Sigmoid colon (tissue), 4 donors: ENCODE results near the gene CDC25A.

Source experiments
- POLR2A ChIP-seq, 2 donors: fragments of 450-650 bp; IDR thresholded peaks; one replicate each; pipeline ENCODE4 v1.6.1; 2016; ENCODE audit warnings: antibody characterized with exemption in 2 of 2, mild to moderate bottlenecking in 2 of 2, moderate library complexity in 2 of 2
- POLR2AphosphoS5 ChIP-seq, 4 donors: sonication (generic); formaldehyde crosslinking; IDR thresholded peaks; one replicate each; pipeline ENCODE4 v1.6.1; 2017; ENCODE audit warnings: antibody characterized with exemption in 4 of 4
- TF ChIP-seq, protein P1 (sequence below), 4 experiments: fragments of 450-650 bp in 3 of 4; fragments of 200-600 bp in 1 of 4; IDR thresholded peaks; one replicate each; pipeline ENCODE4 v1.5.1; 2016 to 2019; ENCODE audit warnings: antibody characterized with exemption in 4 of 4, mild to moderate bottlenecking in 3 of 4, moderate library complexity in 2 of 4

DNA sequence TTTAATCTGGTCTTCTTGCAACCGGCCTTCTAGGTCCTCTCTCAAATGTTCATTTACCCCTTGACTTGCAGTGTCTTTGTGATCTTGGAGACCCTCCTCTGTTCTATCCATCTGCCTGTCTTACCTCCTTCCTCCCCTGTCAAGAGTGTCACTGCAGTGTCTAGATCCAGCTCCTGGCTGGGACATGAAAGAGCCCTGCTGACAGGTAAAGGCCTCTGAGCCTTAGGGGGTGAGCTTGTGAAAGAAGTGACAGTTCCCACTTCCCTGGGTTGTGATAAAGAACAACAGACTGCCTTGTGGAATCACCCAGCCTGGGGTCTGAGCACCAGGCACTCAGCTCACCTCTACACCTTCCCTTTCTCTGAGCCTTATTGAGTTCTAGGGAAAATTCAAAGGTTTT lies 68.0 kb downstream of the CDC25A start:
- TF ChIP-seq, protein P1, sequence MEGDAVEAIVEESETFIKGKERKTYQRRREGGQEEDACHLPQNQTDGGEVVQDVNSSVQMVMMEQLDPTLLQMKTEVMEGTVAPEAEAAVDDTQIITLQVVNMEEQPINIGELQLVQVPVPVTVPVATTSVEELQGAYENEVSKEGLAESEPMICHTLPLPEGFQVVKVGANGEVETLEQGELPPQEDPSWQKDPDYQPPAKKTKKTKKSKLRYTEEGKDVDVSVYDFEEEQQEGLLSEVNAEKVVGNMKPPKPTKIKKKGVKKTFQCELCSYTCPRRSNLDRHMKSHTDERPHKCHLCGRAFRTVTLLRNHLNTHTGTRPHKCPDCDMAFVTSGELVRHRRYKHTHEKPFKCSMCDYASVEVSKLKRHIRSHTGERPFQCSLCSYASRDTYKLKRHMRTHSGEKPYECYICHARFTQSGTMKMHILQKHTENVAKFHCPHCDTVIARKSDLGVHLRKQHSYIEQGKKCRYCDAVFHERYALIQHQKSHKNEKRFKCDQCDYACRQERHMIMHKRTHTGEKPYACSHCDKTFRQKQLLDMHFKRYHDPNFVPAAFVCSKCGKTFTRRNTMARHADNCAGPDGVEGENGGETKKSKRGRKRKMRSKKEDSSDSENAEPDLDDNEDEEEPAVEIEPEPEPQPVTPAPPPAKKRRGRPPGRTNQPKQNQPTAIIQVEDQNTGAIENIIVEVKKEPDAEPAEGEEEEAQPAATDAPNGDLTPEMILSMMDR (IDR thresholded peaks at IDR 0.05) = no peak
- TF ChIP-seq POLR2A (IDR thresholded peaks at IDR 0.05) (no peak), POLR2AphosphoS5 (IDR thresholded peaks at IDR 0.05) (no peak)
